Omental fat pad (tissue), 4 donors: ENCODE results near the gene ACYP2. TPM values are rescaled to one million over a fixed set of nuclear protein-coding genes. Genes with fewer than 3 reads are reported as not detected.
"Not testable (repeated sequence)": the region's sequence is repeated elsewhere in the genome, so short reads cannot be mapped to it uniquely, and the experiment has no call there.

Source experiments
- ATAC-seq: fragments of 150-250 bp; one replicate; pipeline ENCODE4 v1.9.1; 2016; ENCODE audit warnings: mild to moderate bottlenecking, moderate library complexity; ENCODE audit not compliant: low FRiP score
- DNase-seq: peaks from one replicate; pipeline ENCODE4 v3.0.0-alpha.2; 2019; ENCODE audit warnings: low spot score
- CTCF ChIP-seq, 3 donors: fragments of 450-650 bp; IDR thresholded peaks; one replicate each; pipeline ENCODE4 v1.5.1; 2016 to 2017; ENCODE audit warnings: antibody characterized with exemption in 3 of 3, mild to moderate bottlenecking in 3 of 3, moderate library complexity in 2 of 3
- total RNA-seq, 4 donors: library from RNA; depleted of rRNA; stranded (reverse); fragments of >200 nt; gene quantifications; one replicate each; pipeline ENCODE4 v1.1.0, GENCODE V29; 2016

The ACYP2 gene
- total RNA-seq, 4 donors from 2014 or later: 15.1 to 20.0 (median 18.2) TPM

GRCh38 chr2:54318821-54319220 is 203.4 kb downstream of the ACYP2 start:
- ATAC-seq: no peak
- TF ChIP-seq CTCF (IDR thresholded peaks at IDR 0.05): no peak
- DNase-seq: no peak

- DNase-seq: no peak
- no peak for TF ChIP-seq CTCF (IDR thresholded peaks at IDR 0.05)
- ATAC-seq: no peak
Observed at GRCh38 chr2:54321047-54321446, 205.6 kb downstream of the ACYP2 start.

GRCh38 chr2:54324517-54324916 is 209.1 kb downstream of the ACYP2 start:
- ATAC-seq, DNase-seq: not testable (repeated sequence)

GRCh38 chr2:54325148-54325547 is 209.7 kb downstream of the ACYP2 start:
- DNase-seq: no peak
- no peak for TF ChIP-seq CTCF (IDR thresholded peaks at IDR 0.05)
- ATAC-seq: no peak

GRCh38 chr2:54329482-54330161 is 214.2 kb downstream of the ACYP2 start:
- ATAC-seq (no peak), DNase-seq (no peak)
- no peak for TF ChIP-seq CTCF (IDR thresholded peaks at IDR 0.05)

- no peak for TF ChIP-seq CTCF (IDR thresholded peaks at IDR 0.05)
- DNase-seq (peak; percentile 85), ATAC-seq (peak; percentile 99)
Observed at GRCh38 chr2:54330162-54330925, 214.9 kb downstream of the ACYP2 start.

- DNase-seq (no peak), ATAC-seq (peak; percentile 7)
- no peak for TF ChIP-seq CTCF (IDR thresholded peaks at IDR 0.05)
Observed at GRCh38 chr2:54330926-54331835, 215.8 kb downstream of the ACYP2 start.
